GM18526 (cell line): Measurements from ENCODE around the gene SLC35A5.

Experiments
- POLR2A ChIP-seq: IDR thresholded peaks from 3 replicates; pipeline ENCODE4 v1.6.1; 2011; ENCODE audit not compliant: insufficient read length; ENCODE audit errors: extremely low read depth

The SLC35A5 gene

GRCh38 chr3:112633757-112634156 is 71.9 kb downstream of the SLC35A5 start:
- TF ChIP-seq POLR2A, result no peak

- no peak for TF ChIP-seq POLR2A
These were observed 73.1 kb downstream of the SLC35A5 start for GRCh38 chr3:112634786-112635541.
